HG02981 (cell line): Measurements from ENCODE around the gene CITED2.

Experiments
- ATAC-seq: cut with Tn5 transposase; IDR thresholded peaks from one replicate; pipeline ENCODE4 v1.9.1; 2021; ENCODE audit warnings: mild to moderate bottlenecking, moderate library complexity; ENCODE audit not compliant: unreplicated experiment

CITED2 gene

GRCh38 chr6:139334806-139335446 is 39.5 kb downstream of the CITED2 start:
- no peak for ATAC-seq

- ATAC-seq, result no peak
These were observed 43.5 kb downstream of the CITED2 start for GRCh38 chr6:139330826-139331500.

- no peak for ATAC-seq
These were observed 44.1 kb downstream of the CITED2 start for GRCh38 chr6:139330306-139330705.

- no peak for ATAC-seq
These were observed 45.2 kb downstream of the CITED2 start for GRCh38 chr6:139329224-139329623.

GRCh38 chr6:139327038-139327437 is 47.4 kb downstream of the CITED2 start:
- peak; percentile 51 for ATAC-seq

- no peak for ATAC-seq
These were observed 48.8 kb downstream of the CITED2 start for GRCh38 chr6:139325686-139326085.

GRCh38 chr6:139325125-139325524 is 49.3 kb downstream of the CITED2 start:
- peak; percentile 39 for ATAC-seq

GRCh38 chr6:139324301-139324555 is 50.2 kb downstream of the CITED2 start:
- ATAC-seq, result no peak

GRCh38 chr6:139323511-139324300 is 50.7 kb downstream of the CITED2 start:
- peak; percentile 41 for ATAC-seq
